SK-N-SH treated with all-trans-retinoic acid at 6 μM for 48 hours (cell line): ENCODE data around the gene SAP25.

ENCODE experiments used
- ATAC-seq: fragments of 200-7000 bp; cut with Tn5 transposase; 3 replicates; pipeline ENCODE4 v1.9.1; 2020; ENCODE audit warnings: mild to moderate bottlenecking, moderate library complexity
- BACH2 ChIP-seq: fragments of 250-450 bp; sonication (Bioruptor Pico); IDR thresholded peaks from 2 replicates; pipeline ENCODE4 v1.9.0; 2021; ENCODE audit warnings: mild to moderate bottlenecking, borderline replicate concordance
- CREB5 ChIP-seq: fragments of 250-450 bp; sonication (Bioruptor Pico); IDR thresholded peaks from 2 replicates; pipeline ENCODE4 v1.5.1; 2020; ENCODE audit warnings: low read depth, mild to moderate bottlenecking, moderate library complexity
- CSDC2 ChIP-seq: fragments of 250-450 bp; sonication (Bioruptor Pico); IDR thresholded peaks from 2 replicates; pipeline ENCODE4 v1.5.0; 2020; ENCODE audit warnings: mild to moderate bottlenecking, moderate library complexity
- CSRNP3 ChIP-seq: fragments of 250-450 bp; sonication (Bioruptor Pico); IDR thresholded peaks from 2 replicates; pipeline ENCODE4 v1.5.1; 2021; ENCODE audit warnings: mild to moderate bottlenecking, moderate library complexity
- ESRRG ChIP-seq: fragments of 250-450 bp; sonication (Bioruptor Pico); IDR thresholded peaks from 2 replicates; pipeline ENCODE4 v1.6.1; 2021; ENCODE audit warnings: mild to moderate bottlenecking
- ISL1 ChIP-seq: fragments of 250-450 bp; sonication (Bioruptor Pico); IDR thresholded peaks from 2 replicates; pipeline ENCODE4 v2.1.2; 2022; ENCODE audit warnings: mild to moderate bottlenecking, moderate library complexity
- PATZ1 ChIP-seq: fragments of 250-450 bp; sonication (Bioruptor Pico); IDR thresholded peaks from 2 replicates; pipeline ENCODE4 v1.8.0; 2020; ENCODE audit warnings: mild to moderate bottlenecking, moderate library complexity, borderline replicate concordance
- POU6F1 ChIP-seq: fragments of 250-450 bp; sonication (Bioruptor Pico); IDR thresholded peaks from 2 replicates; pipeline ENCODE4 v1.8.0; 2021; ENCODE audit warnings: low read depth, mild to moderate bottlenecking, moderate library complexity, borderline replicate concordance
- PPARA ChIP-seq: fragments of 250-450 bp; sonication (Bioruptor Pico); IDR thresholded peaks from 2 replicates; pipeline ENCODE4 v1.5.0; 2020; ENCODE audit warnings: mild to moderate bottlenecking, borderline replicate concordance
- RARB ChIP-seq: fragments of 250-450 bp; sonication (Bioruptor Pico); IDR thresholded peaks from 2 replicates; pipeline ENCODE4 v1.8.0; 2021; ENCODE audit warnings: mild to moderate bottlenecking, moderate library complexity
- TCF4 ChIP-seq: fragments of 250-450 bp; sonication (Bioruptor Pico); IDR thresholded peaks from 2 replicates; pipeline ENCODE4 v1.8.0; 2021; ENCODE audit warnings: mild to moderate bottlenecking, moderate library complexity, borderline replicate concordance
- TOX ChIP-seq: fragments of 250-450 bp; sonication (Bioruptor Pico); IDR thresholded peaks from 2 replicates; pipeline ENCODE4 v1.8.0; 2021; ENCODE audit warnings: mild to moderate bottlenecking, moderate library complexity, borderline replicate concordance
- TSHZ2 ChIP-seq: fragments of 250-450 bp; sonication (Bioruptor Pico); IDR thresholded peaks from 2 replicates; pipeline ENCODE4 v1.5.0; 2020; ENCODE audit warnings: mild to moderate bottlenecking, moderate library complexity
- ZC3H10 ChIP-seq: fragments of 250-450 bp; sonication (Bioruptor Pico); IDR thresholded peaks from 2 replicates; pipeline ENCODE4 v1.5.1; 2021; ENCODE audit warnings: mild to moderate bottlenecking, moderate library complexity
- ZFP3 ChIP-seq: fragments of 250-450 bp; sonication (Bioruptor Pico); IDR thresholded peaks from 2 replicates; pipeline ENCODE4 v1.5.0; 2020; ENCODE audit warnings: mild to moderate bottlenecking, moderate library complexity
- ZFP30 ChIP-seq: fragments of 450-650 bp; formaldehyde crosslinking; IDR thresholded peaks from 2 replicates; pipeline ENCODE4 v1.5.0; 2022; ENCODE audit warnings: mild to moderate bottlenecking, moderate library complexity
- ZNF565 ChIP-seq: fragments of 450-650 bp; formaldehyde crosslinking; conservative IDR thresholded peaks from 2 replicates; pipeline ENCODE4 v1.5.0; 2020; ENCODE audit warnings: low read depth, mild to moderate bottlenecking, moderate library complexity
- ZNF70 ChIP-seq: fragments of 450-650 bp; formaldehyde crosslinking; IDR thresholded peaks from 2 replicates; pipeline ENCODE4 v1.5.0; 2020; ENCODE audit warnings: mild to moderate bottlenecking, moderate library complexity
- ZNF8 ChIP-seq: fragments of 450-650 bp; formaldehyde crosslinking; IDR thresholded peaks from 2 replicates; pipeline ENCODE4 v1.5.0; 2020; ENCODE audit warnings: mild to moderate bottlenecking, moderate library complexity

The SAP25 gene

GRCh38 chr7:100574362-100575205 lies 884 bp upstream of the SAP25 start:
- no peak for ATAC-seq
- TF ChIP-seq ISL1 (CRISPR knock-in tag) (no peak), ZNF565 (CRISPR knock-in tag) (no peak), CREB5 (CRISPR knock-in tag) (no peak), BACH2 (CRISPR knock-in tag) (no peak), ESRRG (CRISPR knock-in tag) (no peak), CSDC2 (CRISPR knock-in tag) (no peak), ZNF8 (CRISPR knock-in tag) (no peak), TOX (no peak), PPARA (no peak), ZNF70 (CRISPR knock-in tag) (no peak), PATZ1 (CRISPR knock-in tag) (no peak)

GRCh38 chr7:100572949-100573675 lies 588 bp downstream of the SAP25 start:
- ATAC-seq = no peak
- TF ChIP-seq PATZ1 (CRISPR knock-in tag) = no peak

- no peak for TF ChIP-seq ZFP30 (CRISPR knock-in tag)
- TF ChIP-seq TOX = no peak
- TF ChIP-seq BACH2 (CRISPR knock-in tag) = no peak
- TF ChIP-seq ZNF70 (CRISPR knock-in tag) = no peak
- no peak for TF ChIP-seq PATZ1 (CRISPR knock-in tag)
- TF ChIP-seq POU6F1 (CRISPR knock-in tag) = no peak
- TF ChIP-seq RARB (CRISPR knock-in tag) = no peak
- TF ChIP-seq ZFP3 = no peak
- no peak for TF ChIP-seq ZC3H10 (CRISPR knock-in tag)
- no peak for TF ChIP-seq TCF4 (CRISPR knock-in tag)
- TF ChIP-seq PPARA = no peak
- ATAC-seq = no peak
These were observed 1.3 kb downstream of the SAP25 start for GRCh38 chr7:100572281-100572948.

- TF ChIP-seq TSHZ2 (CRISPR knock-in tag) (no peak), CSRNP3 (no peak), ISL1 (CRISPR knock-in tag) (no peak), RARB (CRISPR knock-in tag) (no peak)
- no peak for ATAC-seq
These were observed 1.9 kb downstream of the SAP25 start for GRCh38 chr7:100571829-100572116.
